HG03095 (cell line): ENCODE data around the gene CAPN14.

Experiments
- ATAC-seq: cut with Tn5 transposase; IDR thresholded peaks from one replicate; pipeline ENCODE4 v1.9.1; 2021; ENCODE audit warnings: moderate library complexity; ENCODE audit not compliant: unreplicated experiment

CAPN14 gene

GRCh38 chr2:31147645-31148044 lies 69.7 kb downstream of the CAPN14 start:
- ATAC-seq, result no peak

GRCh38 chr2:31142110-31142509 lies 75.2 kb downstream of the CAPN14 start:
- ATAC-seq, result no peak

DNA sequence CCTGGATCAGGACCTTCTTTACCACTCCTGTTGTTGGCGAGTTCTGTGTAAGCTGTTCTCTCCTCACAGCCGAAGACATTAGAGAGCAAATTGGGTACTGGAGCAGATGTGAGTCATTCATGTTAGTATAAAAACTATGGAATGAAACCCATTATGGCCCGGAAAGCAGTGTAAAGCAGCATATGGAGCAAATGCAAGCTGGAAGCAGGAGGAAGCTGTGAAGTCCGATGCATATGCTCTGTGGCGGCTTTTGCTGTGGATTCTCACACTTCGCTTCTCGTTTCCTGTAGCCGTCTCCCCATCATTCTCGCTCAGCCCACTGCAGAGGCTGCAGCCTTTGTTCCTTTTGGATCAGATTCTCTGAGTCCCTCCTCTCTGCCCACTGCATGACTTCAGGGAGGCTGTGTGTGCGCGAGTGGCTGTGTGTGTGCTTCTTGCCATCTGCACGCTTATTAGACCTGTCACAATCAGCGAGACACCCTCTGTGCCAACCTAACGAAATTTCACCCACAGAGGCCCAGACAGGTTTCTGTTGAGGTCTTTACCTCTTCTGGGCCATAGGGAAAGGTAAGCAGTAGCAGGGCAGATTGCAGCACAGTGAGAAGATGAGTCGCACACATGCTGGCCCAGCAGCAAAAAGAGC lies 75.8 kb downstream of the CAPN14 start:
- ATAC-seq, result no peak

GRCh38 chr2:31140151-31140550 lies 77.2 kb downstream of the CAPN14 start:
- ATAC-seq, result no peak

DNA sequence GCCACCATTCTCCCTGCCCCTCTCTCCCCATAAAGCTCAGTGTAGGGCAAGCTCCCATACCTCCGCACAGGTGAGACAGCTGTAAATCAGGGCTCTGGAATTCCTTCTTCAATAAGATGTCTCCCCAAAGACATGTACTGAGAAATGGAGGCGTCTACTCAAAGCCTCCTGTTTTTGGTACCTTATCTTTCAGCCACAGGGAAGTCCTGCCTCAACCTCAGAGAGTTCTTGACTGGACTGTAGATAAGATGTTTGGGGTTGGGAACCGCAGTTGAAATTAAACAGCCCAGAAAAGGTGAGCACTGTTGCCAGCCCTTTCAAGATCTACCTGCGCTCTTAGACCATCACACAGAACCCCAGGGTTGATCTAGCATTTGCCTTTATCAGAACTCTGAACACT lies 77.6 kb downstream of the CAPN14 start:
- no peak for ATAC-seq

DNA sequence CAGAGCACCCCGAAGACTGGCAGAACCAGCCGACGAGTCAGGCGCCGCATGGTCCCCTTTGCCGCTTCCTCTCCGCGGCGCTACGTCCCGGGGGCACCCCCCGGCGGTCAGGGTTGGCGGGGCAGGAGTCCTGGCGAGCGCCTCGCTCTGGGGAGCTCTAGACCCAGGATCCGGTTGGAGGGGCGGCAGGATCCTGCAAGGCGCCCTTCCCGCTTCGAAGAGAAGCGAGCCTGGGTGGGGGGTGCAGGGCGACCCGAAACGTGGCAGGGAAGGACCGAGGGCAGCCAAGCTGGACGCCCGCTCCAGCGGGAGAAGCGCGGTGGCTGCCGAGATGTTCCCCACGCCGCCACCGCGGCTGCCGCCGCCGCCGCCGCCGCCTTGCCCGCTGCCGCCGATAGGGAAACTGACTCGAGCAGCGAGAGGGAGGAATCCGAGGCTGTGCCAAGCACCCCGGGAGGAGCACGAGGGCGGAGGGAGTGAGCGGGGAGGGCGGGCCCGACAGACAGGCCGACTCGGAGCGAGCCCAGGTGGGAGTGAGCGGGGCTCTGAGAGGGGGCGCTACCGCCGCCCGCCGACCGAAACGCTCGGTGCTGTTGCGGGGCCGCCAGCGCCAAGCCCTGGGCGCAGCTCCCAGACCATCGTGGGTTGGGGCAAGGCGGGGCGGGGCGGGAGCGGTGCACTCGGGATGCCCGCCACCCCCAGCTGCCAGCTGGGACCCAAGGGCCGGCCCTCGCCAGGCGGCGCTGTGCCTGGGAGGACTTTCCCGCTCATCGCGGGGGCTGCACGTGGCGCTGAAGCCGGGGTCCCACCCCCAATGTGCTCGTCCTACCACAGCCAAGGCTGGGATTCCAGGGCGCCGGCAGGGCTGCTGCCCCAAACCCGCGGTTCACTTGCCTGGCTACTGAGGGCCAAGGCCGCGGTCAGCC lies 79.0 kb downstream of the CAPN14 start, which contains the start of gene GALNT14:
Gene GALNT14, minus strand, starts transcription at position 404 of the 926 bp plus-strand sequence. Its CDS starts 354 bp downstream, at position 50.
- no peak for ATAC-seq

GRCh38 chr2:31137211-31138036 lies 79.9 kb downstream of the CAPN14 start:
- no peak for ATAC-seq

GRCh38 chr2:31136732-31137131 lies 80.6 kb downstream of the CAPN14 start:
- ATAC-seq, result no peak

DNA sequence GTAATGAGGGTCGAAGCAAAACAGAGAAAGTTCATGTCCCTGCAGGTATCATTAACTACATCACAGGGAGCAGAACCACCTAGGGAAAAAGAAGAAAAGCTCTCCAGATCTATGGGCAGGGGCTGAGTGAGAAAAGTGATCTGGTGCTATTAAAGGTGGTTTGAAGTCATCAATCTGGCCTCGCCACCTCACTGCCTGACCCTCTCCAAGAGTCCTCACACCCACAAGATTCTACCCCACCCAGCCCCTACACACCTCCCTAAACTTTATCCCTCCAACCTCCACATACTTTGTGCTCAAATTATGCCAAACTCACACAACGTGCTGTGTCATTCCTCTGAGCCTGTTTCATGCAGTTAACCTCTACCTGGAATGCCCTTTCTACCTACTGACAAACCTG lies 81.3 kb downstream of the CAPN14 start:
- ATAC-seq, result no peak

DNA sequence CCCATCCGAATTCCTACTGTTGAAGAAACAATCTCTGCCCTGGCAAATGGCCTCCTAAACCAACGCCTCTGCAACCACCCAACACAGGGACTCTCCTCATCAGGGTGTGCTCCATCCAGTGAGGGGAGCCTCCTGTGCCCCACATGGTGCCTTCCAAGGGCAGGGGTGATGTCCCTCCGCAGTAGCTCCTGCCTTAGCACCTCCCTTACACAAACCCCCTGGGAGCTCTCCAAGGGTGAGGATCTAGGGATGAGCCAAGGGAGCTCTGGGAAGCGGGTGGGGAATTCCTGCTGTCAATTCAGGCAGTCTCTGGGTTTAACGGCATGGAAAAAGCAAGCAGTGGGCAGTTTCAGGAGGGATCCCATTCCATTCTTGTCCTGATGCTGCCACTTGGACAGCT lies 82.8 kb downstream of the CAPN14 start:
- ATAC-seq, result no peak

DNA sequence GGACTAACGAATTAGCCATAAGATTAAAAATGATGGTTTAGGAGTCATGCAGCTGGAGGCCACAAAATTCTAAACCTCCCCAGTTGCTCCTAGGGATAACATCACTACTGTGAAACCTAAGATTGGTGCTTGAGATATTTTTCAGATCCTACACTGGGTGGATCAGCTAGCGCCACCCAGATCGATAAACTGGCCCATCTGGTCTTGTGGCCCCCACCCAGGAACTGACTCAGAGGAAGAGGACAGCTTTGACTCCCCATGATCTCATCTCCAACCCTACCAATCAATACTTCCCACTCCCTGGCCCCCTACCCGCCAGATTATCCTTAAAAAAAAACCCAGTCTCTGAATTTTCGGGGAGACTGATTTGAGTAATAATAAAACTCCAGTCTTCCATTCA lies 84.5 kb downstream of the CAPN14 start:
- no peak for ATAC-seq

- no peak for ATAC-seq
Observed at GRCh38 chr2:31131871-31132270, 85.4 kb downstream of the CAPN14 start.

DNA sequence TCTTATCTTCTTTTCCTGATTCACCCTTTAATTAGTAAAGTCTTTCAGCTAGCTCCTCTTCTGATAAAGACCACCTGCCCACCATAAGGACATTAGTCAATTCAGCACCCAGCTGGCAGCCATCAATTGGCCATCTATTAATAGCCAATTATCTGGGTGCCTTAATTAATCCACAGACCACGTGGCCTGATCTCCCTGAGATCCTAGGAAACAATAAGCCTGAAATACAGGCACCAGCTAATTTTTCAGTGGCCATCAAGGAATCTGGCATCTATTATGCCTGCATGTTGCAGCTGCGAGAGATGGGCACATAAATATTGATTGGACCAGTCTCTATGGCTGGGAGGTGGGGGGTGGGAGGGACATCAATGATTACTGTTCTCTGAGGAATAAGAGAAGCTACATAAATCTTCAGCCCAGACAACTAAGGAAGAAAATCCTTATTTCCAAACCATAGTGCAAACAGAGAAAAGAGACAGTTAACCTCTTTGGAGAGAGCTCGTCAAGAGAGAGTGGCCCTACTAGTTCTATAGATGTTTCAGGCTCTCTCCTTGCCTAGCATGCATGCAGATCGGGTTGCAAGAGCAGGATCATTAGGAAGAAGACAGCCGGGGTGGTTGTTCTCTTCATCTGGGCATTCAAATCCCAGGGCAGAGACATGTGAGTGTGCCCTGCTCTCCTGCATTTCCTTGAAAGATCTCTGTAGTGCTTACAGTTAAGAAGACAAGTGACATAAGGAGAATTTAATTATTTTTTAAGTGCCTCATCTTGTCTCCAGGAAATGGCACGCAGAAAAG lies 87.7 kb downstream of the CAPN14 start:
- ATAC-seq, result no peak

DNA sequence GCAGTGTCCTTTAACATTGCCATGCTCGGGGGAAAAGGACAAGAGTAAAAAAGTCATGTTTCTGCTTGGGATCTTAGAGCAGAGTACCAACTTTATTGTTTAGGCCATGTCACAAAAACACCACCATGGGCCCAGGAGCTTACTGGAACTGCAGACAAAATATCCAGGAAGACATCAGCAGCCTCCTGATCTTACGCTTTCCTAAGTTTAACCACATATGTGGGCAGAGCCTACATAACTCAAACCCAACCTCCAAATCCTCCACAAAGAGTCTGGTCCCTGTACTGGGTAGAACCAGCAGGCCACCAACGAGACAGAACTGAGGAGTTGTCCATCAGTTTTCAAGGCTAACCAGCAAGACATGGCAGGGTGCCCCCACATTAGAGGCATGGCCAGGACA lies 89.4 kb downstream of the CAPN14 start:
- no peak for ATAC-seq

GRCh38 chr2:31125918-31126695 lies 91.2 kb downstream of the CAPN14 start:
- no peak for ATAC-seq

- ATAC-seq, result no peak
Observed at GRCh38 chr2:31124904-31125303, 92.4 kb downstream of the CAPN14 start.
